ENCODE data around the gene RFC3. TPM values are rescaled to one million over a fixed set of nuclear protein-coding genes. Genes with fewer than 3 reads are reported as not detected.

RFC3 gene
- total RNA-seq, 1 donor from 2014 or later = 9.6 TPM

DNA sequence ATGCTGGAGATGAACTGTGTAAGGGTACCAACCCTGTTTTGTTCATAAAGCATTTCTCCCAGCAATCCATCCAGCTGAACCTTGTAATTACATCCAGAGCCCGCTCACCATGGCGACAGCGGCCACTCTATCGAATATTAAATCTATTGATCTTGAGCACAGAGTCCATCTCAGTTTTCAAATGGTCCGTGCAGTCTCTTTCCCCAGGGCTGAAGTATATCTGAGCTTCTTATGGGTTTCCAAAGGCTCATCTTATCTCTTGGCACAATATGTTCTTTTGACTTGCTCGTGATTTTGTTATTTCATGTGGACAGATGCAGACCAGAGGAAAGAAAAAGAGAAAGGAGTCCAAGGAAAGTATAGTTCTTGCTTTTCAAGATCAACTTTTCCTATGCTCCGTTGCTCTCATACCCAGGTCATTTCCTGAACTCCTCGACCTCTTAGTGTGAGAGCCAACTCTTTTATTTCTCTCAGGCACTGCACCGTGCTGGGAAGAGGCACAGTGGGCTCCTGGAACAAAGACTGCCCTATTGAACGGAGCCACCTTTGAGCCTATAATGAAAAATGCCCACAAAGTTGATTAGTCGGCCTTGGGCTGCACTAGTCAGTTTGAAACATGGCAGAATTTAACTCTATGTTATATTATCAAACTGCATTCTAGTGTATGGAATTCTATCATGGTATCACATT is 66.7 kb downstream of the RFC3 start:
- intact Hi-C loops (cut with DNase I) = no loop called here
- DNase-seq (ENCODE audit: low spot score) (no peak), ATAC-seq (no peak)
